Ectodermal cell (in vitro differentiated cells): ENCODE measurements around the gene PACRGL. TPM values are rescaled to one million over a fixed set of nuclear protein-coding genes. Genes with fewer than 3 reads are reported as not detected.

Experiments
- H3K27ac ChIP-seq: 2 replicates; pipeline ENCODE4 v1.7.0; 2013; ENCODE audit warnings: mild to moderate bottlenecking, low read depth, low read length; ENCODE audit not compliant: insufficient read depth, poor library complexity, severe bottlenecking
- H3K27me3 ChIP-seq: 2 replicates; pipeline ENCODE4 v1.7.0; 2013; ENCODE audit warnings: mild to moderate bottlenecking, low read length; ENCODE audit not compliant: insufficient read depth, control insufficient read depth, poor library complexity, severe bottlenecking
- H3K36me3 ChIP-seq: one replicate; pipeline ENCODE4 v1.7.0; 2013; ENCODE audit warnings: low read length; ENCODE audit not compliant: control insufficient read depth, insufficient read depth
- H3K4me1 ChIP-seq: one replicate; pipeline ENCODE4 v1.7.0; 2013; ENCODE audit warnings: low read length; ENCODE audit not compliant: control insufficient read depth, insufficient read depth
- H3K4me3 ChIP-seq: 2 replicates; pipeline ENCODE4 v1.7.0; 2013; ENCODE audit warnings: low read depth, low read length, control low read depth; ENCODE audit not compliant: insufficient read depth
- H3K9me3 ChIP-seq: 2 replicates; pipeline ENCODE4 v1.7.0; 2013; ENCODE audit warnings: mild to moderate bottlenecking, low read length, moderate library complexity; ENCODE audit not compliant: control insufficient read depth
- WGBS, 2 experiments: methylation state at CpG; one replicate each; pipeline ENCODE4 v1.1.7; 2013; ENCODE audit warnings: missing lambda C conversion rate in 2 of 2; 5-methylcytosine and 5-hydroxymethylcytosine counted together
- polyA plus RNA-seq, 4 experiments: library from polyadenylated mRNA; stranded (reverse); fragments of 50-300 nt; gene quantifications; one replicate each; pipeline ENCODE4 v1.2.3, GENCODE V29; 2013

PACRGL gene
- polyA plus RNA-seq (2013, experiment 1 of 4), result 26.4 TPM
- polyA plus RNA-seq (2013, experiment 2 of 4), result 27.4 TPM
- polyA plus RNA-seq (2013, experiment 3 of 4), result 24.5 TPM
- polyA plus RNA-seq (2013, experiment 4 of 4), result 26.2 TPM

- peaks cover 9% of the 10 kb centered on the region for H3K36me3 ChIP-seq
- H3K4me3 ChIP-seq, result peak within 1 kb of the TSS; percentile 91
- H3K27ac ChIP-seq, result peak within 1 kb of the TSS; percentile 72
- H3K27me3 ChIP-seq, result no peaks in the 10 kb centered on the region
- no peaks in the 10 kb centered on the region for H3K9me3 ChIP-seq
- WGBS, 2 experiments, result 0 to 1% methylated on average over 60 of the region's 60 CpGs
- H3K4me1 ChIP-seq, result peaks cover 8% of the 10 kb centered on the region
Measured at GRCh38 chr4:20700007-20700761, at the start of gene PACRGL. Gene PACRGL, plus strand, starts transcription at chr4:20700458. Its CDS starts 4,024 bp downstream, at chr4:20704482.

GRCh38 chr4:20652226-20652885 is 47.9 kb upstream of the PACRGL start:
- H3K9me3 ChIP-seq, result no peaks in the 10 kb centered on the region

GRCh38 chr4:20658456-20658855 is 41.8 kb upstream of the PACRGL start:
- no peak overlapping the region for H3K27ac ChIP-seq
- H3K36me3 ChIP-seq, result no peaks in the 10 kb centered on the region
- 90 to 92% methylated on average over 4 of the region's 4 CpGs for WGBS, 2 experiments
- no peak overlapping the region for H3K4me3 ChIP-seq
- H3K4me1 ChIP-seq, result no peaks in the 10 kb centered on the region
- H3K9me3 ChIP-seq, result no peaks in the 10 kb centered on the region
- H3K27me3 ChIP-seq, result no peaks in the 10 kb centered on the region

More at GRCh38 chr4:20652226-20652885, 47.9 kb upstream of the PACRGL start:
- Histone ChIP-seq H3K27me3 (no peaks in the 10 kb centered on the region), H3K4me3 (no peak overlapping the region), H3K36me3 (no peaks in the 10 kb centered on the region), H3K4me1 (no peaks in the 10 kb centered on the region), H3K27ac (no peak overlapping the region)
- 100% methylated on average over 1 of the region's 1 CpG; no CpG with 5 or more reads in 1 of the 2 experiments for WGBS, 2 experiments

- Histone ChIP-seq H3K9me3 (no peaks in the 10 kb centered on the region), H3K36me3 (no peaks in the 10 kb centered on the region), H3K4me3 (no peak overlapping the region), H3K27me3 (no peaks in the 10 kb centered on the region), H3K27ac (no peak overlapping the region), H3K4me1 (no peaks in the 10 kb centered on the region)
- WGBS, 2 experiments, result 0% methylated on average over 1 of the region's 1 CpG
Measured at GRCh38 chr4:20662851-20663250, 37.4 kb upstream of the PACRGL start.

- H3K27ac ChIP-seq, result no peak overlapping the region
- no peaks in the 10 kb centered on the region for H3K4me1 ChIP-seq
- H3K27me3 ChIP-seq, result no peaks in the 10 kb centered on the region
- H3K4me3 ChIP-seq, result no peak overlapping the region
- 97% methylated on average over 4 of the region's 4 CpGs for WGBS, 2 experiments
- H3K36me3 ChIP-seq, result no peaks in the 10 kb centered on the region
- no peaks in the 10 kb centered on the region for H3K9me3 ChIP-seq
Measured at GRCh38 chr4:20666012-20666860, 34.0 kb upstream of the PACRGL start.

- Histone ChIP-seq H3K36me3 (no peaks in the 10 kb centered on the region), H3K9me3 (no peaks in the 10 kb centered on the region), H3K4me3 (no peak overlapping the region), H3K27me3 (no peaks in the 10 kb centered on the region), H3K4me1 (no peaks in the 10 kb centered on the region), H3K27ac (no peak overlapping the region)
- 64 to 93% methylated on average over 1 of the region's 1 CpG for WGBS, 2 experiments
Measured at GRCh38 chr4:20672262-20672661, 28.0 kb upstream of the PACRGL start.

GRCh38 chr4:20675786-20676185 is 24.5 kb upstream of the PACRGL start:
- H3K4me3 ChIP-seq, result no peak overlapping the region
- no peaks in the 10 kb centered on the region for H3K9me3 ChIP-seq
- H3K27ac ChIP-seq, result no peak overlapping the region
- H3K4me1 ChIP-seq, result no peaks in the 10 kb centered on the region
- H3K36me3 ChIP-seq, result no peaks in the 10 kb centered on the region
- H3K27me3 ChIP-seq, result no peaks in the 10 kb centered on the region

GRCh38 chr4:20676501-20677197 is 23.6 kb upstream of the PACRGL start:
- H3K27ac ChIP-seq, result no peak overlapping the region
- 90 to 93% methylated on average over 7 to 8 of the region's 8 CpGs for WGBS, 2 experiments
- H3K4me1 ChIP-seq, result no peaks in the 10 kb centered on the region
- H3K27me3 ChIP-seq, result no peaks in the 10 kb centered on the region
- H3K4me3 ChIP-seq, result no peak overlapping the region
- no peaks in the 10 kb centered on the region for H3K9me3 ChIP-seq
- H3K36me3 ChIP-seq, result no peaks in the 10 kb centered on the region

- Histone ChIP-seq H3K4me1 (no peaks in the 10 kb centered on the region), H3K4me3 (no peak overlapping the region), H3K9me3 (no peaks in the 10 kb centered on the region), H3K27ac (no peak overlapping the region), H3K27me3 (no peaks in the 10 kb centered on the region), H3K36me3 (no peaks in the 10 kb centered on the region)
- 86 to 92% methylated on average over 2 to 3 of the region's 3 CpGs for WGBS, 2 experiments
Measured at GRCh38 chr4:20678400-20678799, 21.9 kb upstream of the PACRGL start.
